IMR-90 (cell line): ENCODE results near the gene E2F4. TPM values are rescaled to one million over a fixed set of nuclear protein-coding genes. Genes with fewer than 3 reads are reported as not detected.

ENCODE experiments used
- ATAC-seq: fragments of 200-7000 bp; cut with Tn5 transposase; 2 replicates; pipeline ENCODE4 v1.9.1; 2020; ENCODE audit warnings: low read depth, mild to moderate bottlenecking, moderate library complexity
- BruUV-seq: library from RNA; stranded (reverse); fragments of 400-500 nt; replicated peaks from 2 replicates; lab custom pipeline; 2021; lab: Mats Ljungman, UMichigan
- CTCF ChIA-PET: fragments of 300-600 bp; formaldehyde crosslinking; extraction: SDS; loops from one replicate; lab custom pipeline; 2021; ENCODE audit warnings: antibody characterized with exemption; lab: Yijun Ruan, JAX
- POLR2A ChIA-PET: fragments of 300-600 bp; sonication (Branson Sonifier 250); formaldehyde crosslinking; loops from one replicate; lab custom pipeline; 2022; ENCODE audit warnings: antibody characterized with exemption; ENCODE audit not compliant: unreplicated experiment; lab: Charles Lee
- DNase-seq: peaks from one replicate; pipeline ENCODE4 v3.0.0; 2013
- H2AFZ ChIP-seq: replicated peaks from 2 replicates; pipeline ENCODE3; 2013; ENCODE audit warnings: low read length, mild to moderate bottlenecking; ENCODE audit not compliant: poor library complexity
- H2AK5ac ChIP-seq: 2 replicates; pipeline ENCODE4 v1.6.1; 2013; ENCODE audit warnings: low read depth, low read length, inconsistent platforms
- H2AK9ac ChIP-seq: replicated peaks from 2 replicates; pipeline ENCODE3; 2013; ENCODE audit warnings: mild to moderate bottlenecking, low read depth, low read length, moderate library complexity; ENCODE audit not compliant: poor library complexity
- H2BK120ac ChIP-seq: 2 replicates; pipeline ENCODE4 v1.6.1; 2013; ENCODE audit warnings: low read depth, low read length, inconsistent platforms
- H2BK15ac ChIP-seq: 3 replicates; pipeline ENCODE4 v1.6.1; 2013; ENCODE audit warnings: low read depth, low read length, inconsistent platforms
- H2BK20ac ChIP-seq: 2 replicates; pipeline ENCODE4 v1.6.1; 2013; ENCODE audit warnings: low read depth, mild to moderate bottlenecking, inconsistent platforms, low read length, moderate library complexity
- H2BK5ac ChIP-seq: 2 replicates; pipeline ENCODE4 v1.6.1; 2013; ENCODE audit warnings: mild to moderate bottlenecking, low read depth, low read length, inconsistent platforms; ENCODE audit not compliant: poor library complexity, severe bottlenecking
- H3K14ac ChIP-seq: replicated peaks from 2 replicates; pipeline ENCODE4 v1.6.1; 2013; ENCODE audit warnings: low read depth, low read length, inconsistent platforms
- H3K18ac ChIP-seq: 2 replicates; pipeline ENCODE4 v1.6.1; 2013; ENCODE audit warnings: low read depth, low read length, control low read depth
- H3K23ac ChIP-seq: 2 replicates; pipeline ENCODE4 v1.6.1; 2013; ENCODE audit warnings: low read depth, low read length, inconsistent platforms
- H3K27ac ChIP-seq: 2 replicates; pipeline ENCODE4 v1.5.1; 2013; ENCODE audit warnings: mild to moderate bottlenecking, control low read depth, low read length; ENCODE audit not compliant: insufficient read depth
- H3K27me3 ChIP-seq: 2 replicates; pipeline ENCODE4 v1.6.1; 2013; ENCODE audit warnings: low read length; ENCODE audit not compliant: control insufficient read depth, insufficient read depth
- H3K36me3 ChIP-seq: 2 replicates; pipeline ENCODE4 v1.6.1; 2013; ENCODE audit warnings: low read length, mixed read lengths; ENCODE audit not compliant: control insufficient read depth, insufficient read depth
- H3K4ac ChIP-seq: 2 replicates; pipeline ENCODE4 v1.6.1; 2013; ENCODE audit warnings: low read depth, low read length, inconsistent platforms
- H3K4me1 ChIP-seq: 2 replicates; pipeline ENCODE4 v1.6.1; 2013; ENCODE audit warnings: low read length, mixed read lengths; ENCODE audit not compliant: control insufficient read depth, insufficient read depth
- H3K4me2 ChIP-seq: 2 replicates; pipeline ENCODE4 v1.6.1; 2013; ENCODE audit warnings: low read depth, mild to moderate bottlenecking, control low read depth, low read length, moderate library complexity
- H3K4me3 ChIP-seq: 2 replicates; pipeline ENCODE4 v1.5.1; 2013; ENCODE audit warnings: low read depth, mild to moderate bottlenecking, control low read depth, low read length, moderate library complexity; ENCODE audit not compliant: insufficient read depth
- H3K56ac ChIP-seq: 2 replicates; pipeline ENCODE4 v1.6.1; 2013; ENCODE audit warnings: low read length, inconsistent platforms; ENCODE audit not compliant: insufficient read depth; ENCODE audit errors: extremely low read depth
- H3K79me1 ChIP-seq, 2 experiments: 2 replicates each; pipeline ENCODE4 v1.6.1; 2013; ENCODE audit warnings: low read length in 2 of 2, inconsistent platforms in 1 of 2, low read depth in 1 of 2
- H3K9ac ChIP-seq: 2 replicates; pipeline ENCODE4 v1.6.1; 2013; ENCODE audit warnings: low read depth, low read length, control low read depth
- H3K9me1 ChIP-seq: 2 replicates; pipeline ENCODE4 v1.6.1; 2013; ENCODE audit warnings: low read length, inconsistent platforms; ENCODE audit not compliant: insufficient read depth
- H3K9me3 ChIP-seq: 2 replicates; pipeline ENCODE4 v1.6.1; 2013; ENCODE audit warnings: low read length; ENCODE audit not compliant: control insufficient read depth, insufficient read depth
- H4K20me1 ChIP-seq: 2 replicates; pipeline ENCODE4 v1.6.1; 2013; ENCODE audit warnings: low read length, inconsistent platforms; ENCODE audit not compliant: insufficient read depth
- H4K5ac ChIP-seq: 2 replicates; pipeline ENCODE4 v1.6.1; 2013; ENCODE audit warnings: mild to moderate bottlenecking, low read depth, low read length, control low read depth
- H4K8ac ChIP-seq, 2 experiments: 2 replicates each; pipeline ENCODE4 v1.6.1; 2013; ENCODE audit warnings: low read depth in 2 of 2, low read length in 2 of 2, control low read depth in 1 of 2, inconsistent platforms in 1 of 2
- H4K91ac ChIP-seq: 2 replicates; pipeline ENCODE4 v1.6.1; 2013; ENCODE audit warnings: low read depth, low read length, inconsistent platforms; ENCODE audit not compliant: insufficient read depth
- BHLHE40 ChIP-seq: fragments of 150-350 bp; IDR thresholded peaks from 2 replicates; pipeline ENCODE4 v1.6.1; 2016; ENCODE audit warnings: mild to moderate bottlenecking, low read depth, low read length
- CEBPB ChIP-seq: IDR thresholded peaks from 2 replicates; pipeline ENCODE4 v1.6.1; 2012; ENCODE audit warnings: low read depth, low read length, improper control_type of control experiment
- CHD1 ChIP-seq: IDR thresholded peaks from 2 replicates; pipeline ENCODE4 v1.6.1; 2012; ENCODE audit warnings: low read depth, low read length, improper control_type of control experiment
- CTCF ChIP-seq: conservative IDR thresholded peaks from 2 replicates; pipeline ENCODE4 v1.5.1; 2012; ENCODE audit warnings: mild to moderate bottlenecking, low read depth, low read length, improper control_type of control experiment
- ELK1 ChIP-seq: fragments of 150-350 bp; IDR thresholded peaks from 2 replicates; pipeline ENCODE4 v1.6.1; 2016; ENCODE audit warnings: low read depth, mild to moderate bottlenecking, low read length, moderate library complexity, borderline replicate concordance
- FOS ChIP-seq: fragments of 150-350 bp; IDR thresholded peaks from 2 replicates; pipeline ENCODE4 v1.6.1; 2016; ENCODE audit warnings: low read depth, low read length
- MAFK ChIP-seq: IDR thresholded peaks from 2 replicates; pipeline ENCODE4 v1.6.1; 2012; ENCODE audit warnings: low read depth, low read length, improper control_type of control experiment
- MAZ ChIP-seq: IDR thresholded peaks from 2 replicates; pipeline ENCODE4 v1.6.1; 2012; ENCODE audit warnings: low read depth, mild to moderate bottlenecking, low read length, improper control_type of control experiment, moderate library complexity, borderline replicate concordance
- MXI1 ChIP-seq: IDR thresholded peaks from 2 replicates; pipeline ENCODE4 v1.6.1; 2012; ENCODE audit warnings: low read depth, mild to moderate bottlenecking, low read length, moderate library complexity, borderline replicate concordance
- NFE2L2 ChIP-seq: fragments of 150-350 bp; IDR thresholded peaks from 2 replicates; pipeline ENCODE4 v1.6.1; 2016; ENCODE audit warnings: low read depth, mild to moderate bottlenecking, low read length
- POLR2A ChIP-seq: IDR thresholded peaks from 2 replicates; pipeline ENCODE4 v1.6.1; 2012; ENCODE audit warnings: mild to moderate bottlenecking, low read depth, low read length
- RAD21 ChIP-seq: IDR thresholded peaks from 2 replicates; pipeline ENCODE4 v1.6.1; 2012; ENCODE audit warnings: low read length, improper control_type of control experiment
- RCOR1 ChIP-seq: IDR thresholded peaks from 2 replicates; pipeline ENCODE4 v1.6.1; 2012; ENCODE audit warnings: mild to moderate bottlenecking, low read length, improper control_type of control experiment; ENCODE audit not compliant: insufficient replicate concordance
- RFX5 ChIP-seq: IDR thresholded peaks from 2 replicates; pipeline ENCODE4 v1.8.0; 2012; ENCODE audit warnings: low read depth, mild to moderate bottlenecking, low read length, moderate library complexity
- SMC3 ChIP-seq: fragments of 150-350 bp; IDR thresholded peaks from 2 replicates; pipeline ENCODE4 v1.6.1; 2016; ENCODE audit warnings: low read depth, mild to moderate bottlenecking, antibody characterized with exemption, low read length, moderate library complexity
- WGBS, 2 experiments: methylation state at CpG; one replicate each; pipeline versions ENCODE4 v1.1.5 to v1.1.7; 2013; ENCODE audit warnings: missing lambda C conversion rate in 2 of 2; ENCODE audit not compliant: insufficient read length in 1 of 2; ENCODE audit errors: extremely low coverage in 2 of 2; 5-methylcytosine and 5-hydroxymethylcytosine counted together
- dilution Hi-C: fragments of 300-500 bp; cut with HindIII; formaldehyde crosslinking; loops from one replicate; pipeline ENCODE4 v1.14.3; 2018; ENCODE audit warnings: low sequenced_read_pairs; ENCODE audit not compliant: unreplicated experiment
- in situ Hi-C: fragments of 300-500 bp; cut with MboI; formaldehyde crosslinking; loops from 3 replicates; pipeline ENCODE4 v1.14.3; 2019; ENCODE audit warnings: low sequenced_read_pairs, inconsistent platforms, mixed read lengths
- intact Hi-C: fragments of 100-400 bp; cut with micrococcal nuclease; formaldehyde crosslinking; loops from 2 replicates; pipeline ENCODE4 v1.10.0; 2022
- polyA plus RNA-seq, 3 experiments: library from polyadenylated mRNA; depleted of rRNA; stranded (reverse); fragments of >200 nt; gene quantifications; 2 replicates each; pipeline ENCODE4 v1.2.3, GENCODE V29; 2012; ENCODE audit warnings: low replicate concordance in 1 of 3
- total RNA-seq: library from RNA; depleted of rRNA; stranded (reverse); fragments of >200 nt; gene quantifications from 2 replicates; pipeline ENCODE4 v1.2.3, GENCODE V29; 2012

Gene E2F4
- total and polyA plus RNA-seq, 2 of the 4 experiments (the other 2 are of a cell fraction), result 63.4 to 103 TPM

GRCh38 chr16:67149276-67150046 lies 42.5 kb upstream of the E2F4 start:
- Histone ChIP-seq H3K18ac (no peak overlapping the region), H4K91ac (no peak overlapping the region), H4K20me1 (peaks cover 11% of the 10 kb centered on the region; the same call in 1 of the 2 replicates), H3K56ac (no peak overlapping the region), H4K8ac (no peak overlapping the region), H3K4ac (peak overlapping the region; percentile 30; the same call in 1 of the 2 replicates), H4K5ac (no peak overlapping the region), H3K9me3 (no peaks in the 10 kb centered on the region), H2BK15ac (no peak overlapping the region), H3K27ac (no peak overlapping the region), H3K36me3 (peaks cover 45% of the 10 kb centered on the region), H3K4me2 (no peak overlapping the region), H3K9me1 (peaks cover 4% of the 10 kb centered on the region; the same call in 1 of the 2 replicates), H3K4me3 (peak overlapping the region; percentile 76; the same call in 1 of the 2 replicates), H3K23ac (no peak overlapping the region), H2AK9ac (peak overlapping the region; percentile 95), H2BK5ac (no peak overlapping the region), H2BK120ac (no peak overlapping the region), H2AFZ (peak overlapping the region; percentile 99), H3K9ac (no peak overlapping the region), H3K14ac (no peak overlapping the region), H3K27me3 (no peaks in the 10 kb centered on the region), H2AK5ac (peak overlapping the region; percentile 40; the same call in 1 of the 2 replicates), H2BK20ac (no peak overlapping the region), H3K79me1 (peaks cover 0 to 30% of the 10 kb centered on the region in 2 experiments; a peak in 2 of 4 replicates), H3K4me1 (peaks cover 5% of the 10 kb centered on the region; the same call in 1 of the 2 replicates)
- intact Hi-C loops, result loop anchor here (2.0 to 10.0 kb wide), 2 partner anchors 131 to 255 kb away; no protein-coding TSS in a partner anchor
- no TSS peak for BruUV-seq
- DNase-seq, result no peak
- dilution Hi-C loops, result no loop called here
- in situ Hi-C loops, result no loop called here
- ATAC-seq, result no peak
- WGBS, 2 experiments, result 68% methylated on average over 69 of the region's 77 CpGs; no CpG with 5 or more reads in 1 of the 2 experiments
- ChIA-PET CTCF (no interaction called here), POLR2A (no interaction called here)
- TF ChIP-seq SMC3 (no peak), NFE2L2 (no peak), ELK1 (no peak), BHLHE40 (no peak), CHD1 (no peak), MAFK (no peak), CTCF (no peak), CEBPB (no peak), MXI1 (no peak), FOS (no peak), RFX5 (no peak), POLR2A (no peak), MAZ (no peak), RAD21 (no peak), RCOR1 (no peak)
